GM23338 (cell line): Measurements from ENCODE around the gene CD74. TPM values are rescaled to one million over a fixed set of nuclear protein-coding genes. Genes with fewer than 3 reads are reported as not detected.

Experiments used
- ATAC-seq: fragments of 200-7000 bp; cut with Tn5 transposase; 3 replicates; pipeline ENCODE4 v1.9.1; 2020
- DNase-seq: peaks from one replicate; pipeline ENCODE4 v3.0.0-alpha.2; 2015; ENCODE audit warnings: low spot score
- H2AFZ ChIP-seq: fragments of 200-600 bp; sonication (generic); 2 replicates; pipeline ENCODE4 v1.8.0; 2016; ENCODE audit warnings: antibody characterized with exemption, mild to moderate bottlenecking, moderate library complexity
- H3F3A ChIP-seq: fragments of 200-600 bp; sonication (generic); replicated peaks from 2 replicates; pipeline ENCODE4 v1.8.0; 2017; ENCODE audit warnings: antibody characterized with exemption, mixed run types, low read depth
- H3K27ac ChIP-seq: fragments of 200-600 bp; sonication (generic); 2 replicates; pipeline ENCODE4 v1.6.1; 2016; ENCODE audit warnings: low read depth
- H3K27me3 ChIP-seq: fragments of 200-600 bp; sonication (generic); 2 replicates; pipeline ENCODE4 v1.8.0; 2016; ENCODE audit warnings: mild to moderate bottlenecking, mixed run types, moderate library complexity; ENCODE audit not compliant: insufficient read depth
- H3K36me3 ChIP-seq: fragments of 200-600 bp; sonication (generic); 2 replicates; pipeline ENCODE4 v1.8.0; 2016; ENCODE audit warnings: mild to moderate bottlenecking; ENCODE audit not compliant: insufficient read depth
- H3K4me1 ChIP-seq: fragments of 200-600 bp; sonication (generic); 2 replicates; pipeline ENCODE4 v1.8.0; 2016; ENCODE audit warnings: mild to moderate bottlenecking, moderate library complexity; ENCODE audit not compliant: insufficient read depth
- H3K4me2 ChIP-seq: fragments of 200-600 bp; sonication (generic); 2 replicates; pipeline ENCODE4 v1.7.1; 2017; ENCODE audit warnings: mixed run types
- H3K4me3 ChIP-seq: fragments of 200-600 bp; sonication (generic); 2 replicates; pipeline ENCODE4 v1.6.1; 2016; ENCODE audit warnings: mixed run types
- H3K79me2 ChIP-seq: fragments of 200-600 bp; sonication (generic); replicated peaks from 2 replicates; pipeline ENCODE4 v1.8.0; 2017; ENCODE audit warnings: mild to moderate bottlenecking; ENCODE audit not compliant: insufficient read depth
- H3K9me2 ChIP-seq: fragments of 200-600 bp; sonication (generic); 2 replicates; pipeline ENCODE4 v1.8.0; 2017; ENCODE audit not compliant: insufficient read depth
- H4K20me1 ChIP-seq: fragments of 200-600 bp; sonication (generic); replicated peaks from 2 replicates; pipeline ENCODE4 v1.8.0; 2017; ENCODE audit warnings: mild to moderate bottlenecking; ENCODE audit not compliant: insufficient read depth
- H3K27ac Mint-ChIP-seq: 2 replicates; pipeline ENCODE4 v1.8.0; 2020; ENCODE audit warnings: inconsistent platforms, mild to moderate bottlenecking, moderate library complexity, mixed read lengths
- H3K27me3 Mint-ChIP-seq: 3 replicates; pipeline ENCODE4 v1.8.0; 2022; ENCODE audit warnings: low read depth, mild to moderate bottlenecking, moderate library complexity, mixed read lengths, inconsistent platforms; ENCODE audit not compliant: insufficient read depth, poor library complexity
- H3K36me3 Mint-ChIP-seq: 3 replicates; pipeline ENCODE4 v1.8.0; 2021; ENCODE audit warnings: low read depth, mild to moderate bottlenecking, inconsistent platforms, moderate library complexity, mixed read lengths
- H3K4me1 Mint-ChIP-seq: 3 replicates; pipeline ENCODE4 v1.8.0; 2020; ENCODE audit warnings: mild to moderate bottlenecking, inconsistent platforms, mixed read lengths
- H3K4me3 Mint-ChIP-seq: 3 replicates; pipeline ENCODE4 v1.8.0; 2021; ENCODE audit warnings: moderate library complexity, mild to moderate bottlenecking, inconsistent platforms, mixed read lengths
- H3K9me3 Mint-ChIP-seq: 3 replicates; pipeline ENCODE4 v1.8.0; 2020; ENCODE audit warnings: moderate library complexity, mild to moderate bottlenecking, inconsistent platforms, mixed read lengths
- CREB1 ChIP-seq: fragments of 250-450 bp; sonication (Bioruptor Pico); IDR thresholded peaks from 2 replicates; pipeline ENCODE4 v1.5.0; 2020; ENCODE audit warnings: low read depth, mild to moderate bottlenecking, moderate library complexity
- EZH2 ChIP-seq: fragments of 200-600 bp; sonication (generic); IDR thresholded peaks from one replicate; pipeline ENCODE4 v1.8.0; 2017; ENCODE audit warnings: antibody characterized with exemption, mild to moderate bottlenecking, low read depth; ENCODE audit not compliant: unreplicated experiment
- EZH2phosphoT487 ChIP-seq: fragments of 200-600 bp; sonication (generic); IDR thresholded peaks from one replicate; pipeline ENCODE4 v1.8.1; 2018; ENCODE audit warnings: antibody characterized with exemption; ENCODE audit not compliant: unreplicated experiment
- JUNB ChIP-seq: IDR thresholded peaks from one replicate; pipeline ENCODE4 v1.6.1; 2016; ENCODE audit warnings: antibody characterized with exemption; ENCODE audit not compliant: unreplicated experiment
- POLR2AphosphoS5 ChIP-seq: IDR thresholded peaks from 2 replicates; pipeline ENCODE4 v1.6.1; 2016; ENCODE audit warnings: antibody characterized with exemption, low read depth
- STAT1 ChIP-seq: IDR thresholded peaks from one replicate; pipeline ENCODE4 v1.6.1; 2016; ENCODE audit warnings: antibody characterized with exemption; ENCODE audit not compliant: unreplicated experiment
- ZNF114 ChIP-seq: fragments of 250-450 bp; sonication (Bioruptor Pico); IDR thresholded peaks from 2 replicates; pipeline ENCODE4 v1.5.0; 2020; ENCODE audit warnings: mild to moderate bottlenecking, moderate library complexity
- ZNF331 ChIP-seq: fragments of 250-450 bp; sonication (Bioruptor Pico); IDR thresholded peaks from 2 replicates; pipeline ENCODE4 v1.5.0; 2020; ENCODE audit warnings: low read depth, mild to moderate bottlenecking, moderate library complexity
- polyA plus RNA-seq: library from polyadenylated mRNA; unstranded; fragments of >200 nt; fragmentation: Nextera tagmentation; extraction: Ambion mirVana; gene quantifications from 2 replicates; pipeline ENCODE4 v1.2.1, GENCODE V29; 2016
- total RNA-seq: library from RNA; depleted of rRNA; stranded (reverse); fragments of >200 nt; shearing (Covaris generic); gene quantifications from 2 replicates; pipeline ENCODE4 v1.2.3, GENCODE V29; 2014
- TF ChIP-seq, protein P1 (sequence below): IDR thresholded peaks from 2 replicates; pipeline ENCODE4 v1.6.1; 2016; ENCODE audit warnings: antibody characterized with exemption
- TF ChIP-seq, protein P2 (sequence below), 2 experiments: fragments of 200-600 bp in 1 of 2; sonication (generic) in 1 of 2; conservative IDR thresholded peaks; 2 replicates each; pipeline versions ENCODE4 v1.5.1 to v1.6.1; 2016 to 2017; ENCODE audit warnings: antibody characterized with exemption in 2 of 2, low read depth in 2 of 2, mild to moderate bottlenecking in 2 of 2, moderate library complexity in 1 of 2

Gene CD74
- total and polyA plus RNA-seq, 2 experiments from 2014 or later, result 49.8 to 98.4 TPM

DNA sequence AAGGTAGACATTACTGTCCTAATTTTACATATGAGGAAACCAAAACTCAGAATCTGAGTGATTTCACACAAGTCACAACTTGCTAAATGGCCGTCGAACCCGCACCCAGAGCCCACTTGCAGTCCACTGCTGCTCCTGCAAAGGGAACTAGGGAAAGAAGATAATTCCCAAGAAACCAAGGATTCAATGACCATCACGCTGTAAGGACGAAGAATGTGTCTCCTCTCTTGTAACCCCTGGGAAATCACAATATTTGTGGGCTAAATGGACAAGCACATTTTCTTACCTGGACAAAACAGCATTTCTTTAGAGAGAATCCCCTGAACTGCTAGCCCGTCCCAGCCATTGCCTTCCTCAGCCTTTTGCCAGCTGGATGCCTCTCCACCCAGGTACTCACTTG, 34.5 kb upstream of the CD74 start (continued):
- TF ChIP-seq POLR2AphosphoS5, result no peak
- TF ChIP-seq EZH2, result no peak
- no peak for TF ChIP-seq JUNB
- no peak for TF ChIP-seq ZNF114 (CRISPR knock-in tag)
- TF ChIP-seq EZH2phosphoT487, result no peak

DNA sequence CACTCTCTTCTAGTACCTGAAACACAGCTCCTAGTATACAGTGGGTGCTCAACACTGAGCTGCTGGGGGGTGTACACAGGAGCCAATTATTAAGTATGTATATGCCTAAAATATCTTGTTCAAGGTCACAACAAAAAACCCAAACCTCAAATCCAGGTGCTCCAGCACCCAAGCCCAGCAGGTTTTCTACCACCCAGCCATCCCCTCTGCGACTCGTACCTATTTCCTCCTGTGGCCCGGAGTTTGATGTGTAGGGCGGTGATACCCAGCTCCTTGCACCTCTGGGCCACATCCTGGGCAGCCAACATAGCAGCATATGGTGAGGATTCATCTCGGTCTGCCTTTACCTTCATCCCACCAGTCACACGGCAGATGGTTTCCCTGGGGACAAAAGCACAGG, 33.9 kb upstream of the CD74 start:
- no peak for TF ChIP-seq STAT1
- no peak for TF ChIP-seq ZNF331 (CRISPR knock-in tag)
- no peak for TF ChIP-seq CREB1 (CRISPR knock-in tag)
- TF ChIP-seq POLR2AphosphoS5, result 0 out of 2 replicates have a peak, but pooled peaks have one; percentile 9
- no peak for TF ChIP-seq JUNB
- no peak for TF ChIP-seq EZH2phosphoT487
- Histone ChIP-seq H3K9me2 (no peaks in the 10 kb centered on the region), H3K36me3 (peaks cover 52% of the 10 kb centered on the region), H4K20me1 (peaks cover 54% of the 10 kb centered on the region), H3K27me3 (no peaks in the 10 kb centered on the region), H3K27ac (peak overlapping the region; percentile 95), H3K4me1 (peaks cover 20% of the 10 kb centered on the region), H3K79me2 (peaks cover 37% of the 10 kb centered on the region), H3F3A (peaks cover 73% of the 10 kb centered on the region), H3K4me2 (no peak overlapping the region), H3K4me3 (0 out of 2 replicates have a peak overlapping the region, but pooled peaks have one; percentile 13), H2AFZ (no peak overlapping the region)
- ATAC-seq, result no peak
- no peak for DNase-seq
- peak overlapping the region; percentile 89 for H3K27ac Mint-ChIP-seq
- peak overlapping the region; percentile 36; the same call in 2 of the 3 replicates for H3K4me3 Mint-ChIP-seq
- H3K36me3 Mint-ChIP-seq, result peaks cover 68% of the 10 kb centered on the region
- H3K4me1 Mint-ChIP-seq, result peaks cover 37% of the 10 kb centered on the region
- H3K9me3 Mint-ChIP-seq, result peaks cover 3% of the 10 kb centered on the region; the same call in 2 of the 3 replicates
- H3K27me3 Mint-ChIP-seq, result peaks cover 46% of the 10 kb centered on the region

DNA sequence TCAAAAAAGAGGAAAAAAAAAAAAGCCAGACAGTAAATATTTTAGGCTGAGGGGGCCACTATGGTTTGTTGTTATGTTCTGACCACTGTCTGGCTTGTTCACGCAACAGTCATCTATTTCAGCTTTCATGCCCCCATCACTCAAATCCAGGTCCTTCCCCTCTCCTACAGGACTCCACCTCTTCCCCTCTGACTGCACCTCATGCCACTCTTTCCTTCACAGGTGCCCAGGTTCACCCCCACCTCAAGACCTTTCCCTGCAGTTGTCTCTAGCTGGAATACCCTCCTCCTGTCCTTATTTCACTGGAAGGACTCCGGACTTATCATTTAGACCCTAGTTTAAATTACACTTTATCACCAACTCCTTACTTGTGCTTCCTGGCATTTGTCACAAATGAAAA, 33.4 kb upstream of the CD74 start:
- Histone ChIP-seq H3K36me3 (peaks cover 52% of the 10 kb centered on the region), H4K20me1 (peaks cover 54% of the 10 kb centered on the region), H3K9me2 (no peaks in the 10 kb centered on the region), H3K27ac (peak overlapping the region; percentile 95), H2AFZ (no peak overlapping the region), H3K79me2 (peaks cover 37% of the 10 kb centered on the region), H3K4me2 (no peak overlapping the region), H3K4me3 (0 out of 2 replicates have a peak overlapping the region, but pooled peaks have one; percentile 13), H3K4me1 (peaks cover 22% of the 10 kb centered on the region), H3F3A (peaks cover 73% of the 10 kb centered on the region), H3K27me3 (no peaks in the 10 kb centered on the region)
- H3K27me3 Mint-ChIP-seq, result peaks cover 51% of the 10 kb centered on the region
- peak overlapping the region; percentile 36; the same call in 2 of the 3 replicates for H3K4me3 Mint-ChIP-seq
- DNase-seq (no peak), ATAC-seq (no peak)
- H3K9me3 Mint-ChIP-seq, result peaks cover 3% of the 10 kb centered on the region; the same call in 2 of the 3 replicates
- peaks cover 42% of the 10 kb centered on the region for H3K4me1 Mint-ChIP-seq
- TF ChIP-seq, protein P1, sequence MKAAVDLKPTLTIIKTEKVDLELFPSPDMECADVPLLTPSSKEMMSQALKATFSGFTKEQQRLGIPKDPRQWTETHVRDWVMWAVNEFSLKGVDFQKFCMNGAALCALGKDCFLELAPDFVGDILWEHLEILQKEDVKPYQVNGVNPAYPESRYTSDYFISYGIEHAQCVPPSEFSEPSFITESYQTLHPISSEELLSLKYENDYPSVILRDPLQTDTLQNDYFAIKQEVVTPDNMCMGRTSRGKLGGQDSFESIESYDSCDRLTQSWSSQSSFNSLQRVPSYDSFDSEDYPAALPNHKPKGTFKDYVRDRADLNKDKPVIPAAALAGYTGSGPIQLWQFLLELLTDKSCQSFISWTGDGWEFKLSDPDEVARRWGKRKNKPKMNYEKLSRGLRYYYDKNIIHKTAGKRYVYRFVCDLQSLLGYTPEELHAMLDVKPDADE, result no peak
- no peak; the same call in 1 of the 2 replicates for TF ChIP-seq POLR2AphosphoS5
- TF ChIP-seq EZH2phosphoT487, result no peak
- TF ChIP-seq, protein P2, sequence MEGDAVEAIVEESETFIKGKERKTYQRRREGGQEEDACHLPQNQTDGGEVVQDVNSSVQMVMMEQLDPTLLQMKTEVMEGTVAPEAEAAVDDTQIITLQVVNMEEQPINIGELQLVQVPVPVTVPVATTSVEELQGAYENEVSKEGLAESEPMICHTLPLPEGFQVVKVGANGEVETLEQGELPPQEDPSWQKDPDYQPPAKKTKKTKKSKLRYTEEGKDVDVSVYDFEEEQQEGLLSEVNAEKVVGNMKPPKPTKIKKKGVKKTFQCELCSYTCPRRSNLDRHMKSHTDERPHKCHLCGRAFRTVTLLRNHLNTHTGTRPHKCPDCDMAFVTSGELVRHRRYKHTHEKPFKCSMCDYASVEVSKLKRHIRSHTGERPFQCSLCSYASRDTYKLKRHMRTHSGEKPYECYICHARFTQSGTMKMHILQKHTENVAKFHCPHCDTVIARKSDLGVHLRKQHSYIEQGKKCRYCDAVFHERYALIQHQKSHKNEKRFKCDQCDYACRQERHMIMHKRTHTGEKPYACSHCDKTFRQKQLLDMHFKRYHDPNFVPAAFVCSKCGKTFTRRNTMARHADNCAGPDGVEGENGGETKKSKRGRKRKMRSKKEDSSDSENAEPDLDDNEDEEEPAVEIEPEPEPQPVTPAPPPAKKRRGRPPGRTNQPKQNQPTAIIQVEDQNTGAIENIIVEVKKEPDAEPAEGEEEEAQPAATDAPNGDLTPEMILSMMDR (conservative IDR thresholded peaks at IDR 0.05; ENCODE audit: low read depth in 2 of 2), result no peak
- H3K27ac Mint-ChIP-seq, result peak overlapping the region; percentile 89
- H3K36me3 Mint-ChIP-seq, result peaks cover 68% of the 10 kb centered on the region
